Mammary epithelial cell (primary cell): Measurements from ENCODE around the gene CCDC88C.

Experiments
- EZH2 ChIP-seq: IDR thresholded peaks from 2 replicates; pipeline ENCODE4 v1.6.1; 2012; ENCODE audit warnings: low read length, inconsistent platforms, borderline replicate concordance
- TF ChIP-seq, protein P1 (sequence below), 2 donors: IDR thresholded peaks in 1 of 2; conservative IDR thresholded peaks in 1 of 2; 2 replicates each; pipeline ENCODE4 v1.5.1; 2011 to 2012; ENCODE audit warnings: inconsistent platforms in 2 of 2, low read length in 2 of 2, mild to moderate bottlenecking in 2 of 2, control low read depth in 1 of 2, low read depth in 1 of 2; ENCODE audit not compliant: insufficient read depth in 1 of 2; ENCODE audit errors: extremely low read depth in 1 of 2

DNA sequence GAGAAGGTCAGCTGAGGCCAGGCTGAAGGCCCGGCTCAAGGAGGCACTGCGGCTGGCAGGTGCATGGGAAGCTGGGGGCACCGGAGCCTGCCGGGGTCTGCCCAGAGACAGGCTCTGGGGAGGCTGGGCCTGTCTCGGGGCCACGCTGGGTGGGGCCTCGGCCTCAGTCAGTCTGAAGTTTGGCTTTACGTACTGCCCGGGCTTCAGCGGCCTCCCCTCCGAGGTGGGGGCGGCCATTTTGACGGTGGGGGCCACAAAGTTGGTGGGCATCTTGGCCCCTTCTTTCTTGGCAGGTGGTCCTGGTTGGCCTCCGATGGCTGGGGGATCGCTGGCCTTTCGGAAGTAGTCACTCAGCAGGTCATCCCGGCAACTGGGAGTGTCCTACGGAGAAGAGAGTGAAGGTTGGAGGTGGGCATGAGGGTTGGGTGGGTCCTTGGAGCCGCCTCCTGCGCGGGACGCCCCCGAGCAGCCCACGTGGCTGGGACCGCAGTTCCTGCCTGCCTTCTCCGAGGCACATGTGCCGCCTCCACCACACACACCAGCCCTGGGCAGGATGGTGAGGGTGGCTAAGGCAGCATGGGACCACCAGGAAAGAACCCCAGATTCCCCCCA is 144.2 kb downstream of the CCDC88C start:
- TF ChIP-seq, protein P1, sequence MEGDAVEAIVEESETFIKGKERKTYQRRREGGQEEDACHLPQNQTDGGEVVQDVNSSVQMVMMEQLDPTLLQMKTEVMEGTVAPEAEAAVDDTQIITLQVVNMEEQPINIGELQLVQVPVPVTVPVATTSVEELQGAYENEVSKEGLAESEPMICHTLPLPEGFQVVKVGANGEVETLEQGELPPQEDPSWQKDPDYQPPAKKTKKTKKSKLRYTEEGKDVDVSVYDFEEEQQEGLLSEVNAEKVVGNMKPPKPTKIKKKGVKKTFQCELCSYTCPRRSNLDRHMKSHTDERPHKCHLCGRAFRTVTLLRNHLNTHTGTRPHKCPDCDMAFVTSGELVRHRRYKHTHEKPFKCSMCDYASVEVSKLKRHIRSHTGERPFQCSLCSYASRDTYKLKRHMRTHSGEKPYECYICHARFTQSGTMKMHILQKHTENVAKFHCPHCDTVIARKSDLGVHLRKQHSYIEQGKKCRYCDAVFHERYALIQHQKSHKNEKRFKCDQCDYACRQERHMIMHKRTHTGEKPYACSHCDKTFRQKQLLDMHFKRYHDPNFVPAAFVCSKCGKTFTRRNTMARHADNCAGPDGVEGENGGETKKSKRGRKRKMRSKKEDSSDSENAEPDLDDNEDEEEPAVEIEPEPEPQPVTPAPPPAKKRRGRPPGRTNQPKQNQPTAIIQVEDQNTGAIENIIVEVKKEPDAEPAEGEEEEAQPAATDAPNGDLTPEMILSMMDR (conservative IDR thresholded peaks at IDR 0.05 in 1 of 2, IDR thresholded peaks at IDR 0.05 in 1 of 2; ENCODE audit: extremely low read depth in 1 of 2, insufficient read depth in 1 of 2, low read depth in 1 of 2, low read length in 2 of 2): no peak
- TF ChIP-seq EZH2: no peak
